ENCODE results near the gene RNF152. TPM values are rescaled to one million over a fixed set of nuclear protein-coding genes. Genes with fewer than 3 reads are reported as not detected.

RNF152 gene
- total RNA-seq, 1 donor from 2014 or later, result 4.1 TPM

- no peak for DNase-seq (ENCODE audit: low spot score)
- no peaks in the 10 kb centered on the region for H3K9me3 Mint-ChIP-seq (ENCODE audit: unreplicated experiment)
- no peaks in the 10 kb centered on the region for H3K27me3 Mint-ChIP-seq (ENCODE audit: unreplicated experiment)
- H3K27ac Mint-ChIP-seq (ENCODE audit: unreplicated experiment), result no peak overlapping the region
- no peak for TF ChIP-seq CTCF (IDR thresholded peaks at IDR 0.05; ENCODE audit: unreplicated experiment)
- no peaks in the 10 kb centered on the region for H3K36me3 Mint-ChIP-seq (ENCODE audit: low read depth, unreplicated experiment)
- H3K4me1 Mint-ChIP-seq (ENCODE audit: unreplicated experiment), result no peaks in the 10 kb centered on the region
- H3K4me3 Mint-ChIP-seq (ENCODE audit: unreplicated experiment), result no peak overlapping the region
These were observed 28.9 kb upstream of the RNF152 start for GRCh38 chr18:61921621-61922235.

- Mint-ChIP-seq H3K4me3 (ENCODE audit: unreplicated experiment) (no peak overlapping the region), H3K27ac (ENCODE audit: unreplicated experiment) (no peak overlapping the region), H3K27me3 (ENCODE audit: unreplicated experiment) (no peaks in the 10 kb centered on the region), H3K36me3 (ENCODE audit: low read depth, unreplicated experiment) (no peaks in the 10 kb centered on the region), H3K9me3 (ENCODE audit: unreplicated experiment) (no peaks in the 10 kb centered on the region), H3K4me1 (ENCODE audit: unreplicated experiment) (no peaks in the 10 kb centered on the region)
- DNase-seq (ENCODE audit: low spot score), result no peak
- no peak for TF ChIP-seq CTCF (IDR thresholded peaks at IDR 0.05; ENCODE audit: unreplicated experiment)
These were observed 25.0 kb upstream of the RNF152 start for GRCh38 chr18:61917818-61918217.

GRCh38 chr18:61912476-61912875 is 19.7 kb upstream of the RNF152 start:
- no peak for DNase-seq (ENCODE audit: low spot score)
- Mint-ChIP-seq H3K27ac (ENCODE audit: unreplicated experiment) (no peak overlapping the region), H3K36me3 (ENCODE audit: low read depth, unreplicated experiment) (no peaks in the 10 kb centered on the region), H3K4me1 (ENCODE audit: unreplicated experiment) (no peaks in the 10 kb centered on the region), H3K4me3 (ENCODE audit: unreplicated experiment) (no peak overlapping the region), H3K9me3 (ENCODE audit: unreplicated experiment) (no peaks in the 10 kb centered on the region), H3K27me3 (ENCODE audit: unreplicated experiment) (no peaks in the 10 kb centered on the region)
- TF ChIP-seq CTCF (IDR thresholded peaks at IDR 0.05; ENCODE audit: unreplicated experiment), result no peak

GRCh38 chr18:61910101-61910500 is 17.3 kb upstream of the RNF152 start:
- Mint-ChIP-seq H3K4me3 (ENCODE audit: unreplicated experiment) (no peak overlapping the region), H3K9me3 (ENCODE audit: unreplicated experiment) (no peaks in the 10 kb centered on the region), H3K27ac (ENCODE audit: unreplicated experiment) (no peak overlapping the region), H3K36me3 (ENCODE audit: low read depth, unreplicated experiment) (no peaks in the 10 kb centered on the region), H3K27me3 (ENCODE audit: unreplicated experiment) (no peaks in the 10 kb centered on the region), H3K4me1 (ENCODE audit: unreplicated experiment) (no peaks in the 10 kb centered on the region)
- TF ChIP-seq CTCF (IDR thresholded peaks at IDR 0.05; ENCODE audit: unreplicated experiment), result no peak
- no peak for DNase-seq (ENCODE audit: low spot score)

GRCh38 chr18:61908661-61909060 is 15.9 kb upstream of the RNF152 start:
- no peak overlapping the region for H3K27ac Mint-ChIP-seq (ENCODE audit: unreplicated experiment)
- H3K27me3 Mint-ChIP-seq (ENCODE audit: unreplicated experiment), result no peaks in the 10 kb centered on the region

More at GRCh38 chr18:61908661-61909060, 15.9 kb upstream of the RNF152 start:
- Mint-ChIP-seq H3K36me3 (ENCODE audit: low read depth, unreplicated experiment) (no peaks in the 10 kb centered on the region), H3K9me3 (ENCODE audit: unreplicated experiment) (no peaks in the 10 kb centered on the region), H3K4me1 (ENCODE audit: unreplicated experiment) (no peaks in the 10 kb centered on the region), H3K4me3 (ENCODE audit: unreplicated experiment) (no peak overlapping the region)
- no peak for DNase-seq (ENCODE audit: low spot score)
- TF ChIP-seq CTCF (IDR thresholded peaks at IDR 0.05; ENCODE audit: unreplicated experiment), result no peak

Data from endothelial cell (in vitro differentiated cells).